HG03469 (cell line): ENCODE data around the gene PAK3.

Source experiments
- ATAC-seq: cut with Tn5 transposase; IDR thresholded peaks from one replicate; pipeline ENCODE4 v1.9.1; 2021; ENCODE audit warnings: mild to moderate bottlenecking, moderate library complexity, moderate number of reproducible peaks; ENCODE audit not compliant: unreplicated experiment

The PAK3 gene

GRCh38 chrX:111129921-111130320, 33.9 kb downstream of the PAK3 start:
- no peak for ATAC-seq

GRCh38 chrX:111131572-111131971, 35.6 kb downstream of the PAK3 start:
- ATAC-seq = no peak

GRCh38 chrX:111133389-111133788, 37.4 kb downstream of the PAK3 start:
- ATAC-seq = no peak

- ATAC-seq = no peak
Measured at GRCh38 chrX:111145878-111146277, 49.9 kb downstream of the PAK3 start.

GRCh38 chrX:111151764-111152163, 55.8 kb downstream of the PAK3 start:
- no peak for ATAC-seq

GRCh38 chrX:111159232-111159631, 63.2 kb downstream of the PAK3 start:
- no peak for ATAC-seq

GRCh38 chrX:111164728-111165127, 68.7 kb downstream of the PAK3 start:
- no peak for ATAC-seq

GRCh38 chrX:111165902-111166301, 69.9 kb downstream of the PAK3 start:
- no peak for ATAC-seq

- no peak for ATAC-seq
Measured at GRCh38 chrX:111167334-111167733, 71.3 kb downstream of the PAK3 start.

GRCh38 chrX:111168314-111168713, 72.3 kb downstream of the PAK3 start:
- no peak for ATAC-seq

- ATAC-seq = no peak
Measured at GRCh38 chrX:111169141-111169540, 73.2 kb downstream of the PAK3 start.

GRCh38 chrX:111170017-111170416, 74.0 kb downstream of the PAK3 start:
- no peak for ATAC-seq

GRCh38 chrX:111180750-111181240, 84.8 kb downstream of the PAK3 start:
- no peak for ATAC-seq

GRCh38 chrX:111181951-111182350, 86.0 kb downstream of the PAK3 start:
- ATAC-seq = no peak

- no peak for ATAC-seq
Measured at GRCh38 chrX:111182997-111183396, 87.0 kb downstream of the PAK3 start.

- ATAC-seq = no peak
Measured at GRCh38 chrX:111191598-111191997, 95.6 kb downstream of the PAK3 start.

- no peak for ATAC-seq
Measured at GRCh38 chrX:111199505-111199904, 103.5 kb downstream of the PAK3 start.

GRCh38 chrX:111200327-111200726, 104.3 kb downstream of the PAK3 start:
- no peak for ATAC-seq

GRCh38 chrX:111207851-111208250, 111.9 kb downstream of the PAK3 start:
- no peak for ATAC-seq

- ATAC-seq = no peak
Measured at GRCh38 chrX:111216293-111216801, 120.4 kb downstream of the PAK3 start.

GRCh38 chrX:111244235-111244750, 148.3 kb downstream of the PAK3 start:
- ATAC-seq = no peak

GRCh38 chrX:111254896-111255693, 159.1 kb downstream of the PAK3 start:
- no peak for ATAC-seq
